Activated CD4-positive, alpha-beta memory T cell treated with anti-CD3 and anti-CD28 coated beads for 36 hours (primary cell): ENCODE data around the gene CSNK1G2. TPM values are rescaled to one million over a fixed set of nuclear protein-coding genes. Genes with fewer than 3 reads are reported as not detected.

Experiments used
- CTCF ChIA-PET: fragments of 350-600 bp; sonication (Branson Sonifier 250); formaldehyde crosslinking; loops from one replicate; lab custom pipeline; 2021; ENCODE audit warnings: antibody characterized with exemption, inconsistent platforms; lab: Charles Lee
- POLR2A ChIA-PET: fragments of 350-600 bp; sonication (Branson Sonifier 250); formaldehyde crosslinking; loops from one replicate; lab custom pipeline; 2021; ENCODE audit warnings: antibody characterized with exemption; lab: Charles Lee
- DNase-seq: peaks from one replicate; pipeline ENCODE4 v3.0.0-alpha.2; 2020
- H3K27ac Mint-ChIP-seq: one replicate; pipeline ENCODE4 v1.8.0; 2021; ENCODE audit warnings: mixed read lengths
- H3K27me3 Mint-ChIP-seq: one replicate; pipeline ENCODE4 v1.8.0; 2021; ENCODE audit warnings: mixed read lengths
- H3K36me3 Mint-ChIP-seq: one replicate; pipeline ENCODE4 v1.8.0; 2021; ENCODE audit warnings: mixed read lengths
- H3K4me1 Mint-ChIP-seq: one replicate; pipeline ENCODE4 v1.8.0; 2021; ENCODE audit warnings: low read depth, mixed read lengths
- H3K4me3 Mint-ChIP-seq: one replicate; pipeline ENCODE4 v1.8.0; 2021; ENCODE audit warnings: mild to moderate bottlenecking, mixed read lengths
- H3K9me3 Mint-ChIP-seq: one replicate; pipeline ENCODE4 v1.8.0; 2021; ENCODE audit warnings: mixed read lengths
- intact Hi-C: fragments of 100-400 bp; cut with micrococcal nuclease; formaldehyde crosslinking; loops from one replicate; pipeline ENCODE4 v1.15.1; 2023
- total RNA-seq, 2 experiments: library from RNA; stranded (reverse); gene quantifications; one replicate each; pipeline ENCODE4 v1.2.3, GENCODE V29; 2021

The CSNK1G2 gene
- total RNA-seq, 2 experiments from 2014 or later: 63.7 to 66.2 TPM

DNA sequence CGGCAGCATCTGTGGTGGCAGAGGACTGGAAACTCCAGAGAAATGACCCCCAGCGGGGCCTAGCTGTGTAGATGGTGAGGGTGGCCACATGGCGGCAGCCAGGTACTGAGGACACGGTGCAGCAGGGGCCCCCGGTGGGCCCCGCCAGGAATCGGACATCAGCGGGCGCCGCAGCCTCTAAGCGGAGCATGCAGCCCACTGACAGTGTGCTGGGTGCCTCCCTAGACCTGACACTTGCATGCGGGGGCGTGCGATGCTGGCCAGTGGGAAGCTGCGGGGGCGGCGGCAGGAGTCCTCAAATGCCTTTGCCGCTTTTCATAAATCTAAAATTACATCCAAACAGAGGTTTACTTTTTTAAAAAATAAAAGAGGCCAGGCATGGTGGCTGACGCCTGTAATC is 19.6 kb upstream of the CSNK1G2 start:
- CTCF ChIA-PET: interaction anchor here (1.4 kb wide), 1 partner anchor 83 kb away, joined by 3 read pairs; no protein-coding TSS in a partner anchor
- POLR2A ChIA-PET: no interaction called here
- Mint-ChIP-seq H3K27ac (no peak overlapping the region), H3K4me1 (peaks cover 23% of the 10 kb centered on the region), H3K9me3 (no peaks in the 10 kb centered on the region), H3K36me3 (peaks cover 10% of the 10 kb centered on the region), H3K27me3 (no peaks in the 10 kb centered on the region), H3K4me3 (no peak overlapping the region)
- intact Hi-C loops: no loop called here
- no peak for DNase-seq

DNA sequence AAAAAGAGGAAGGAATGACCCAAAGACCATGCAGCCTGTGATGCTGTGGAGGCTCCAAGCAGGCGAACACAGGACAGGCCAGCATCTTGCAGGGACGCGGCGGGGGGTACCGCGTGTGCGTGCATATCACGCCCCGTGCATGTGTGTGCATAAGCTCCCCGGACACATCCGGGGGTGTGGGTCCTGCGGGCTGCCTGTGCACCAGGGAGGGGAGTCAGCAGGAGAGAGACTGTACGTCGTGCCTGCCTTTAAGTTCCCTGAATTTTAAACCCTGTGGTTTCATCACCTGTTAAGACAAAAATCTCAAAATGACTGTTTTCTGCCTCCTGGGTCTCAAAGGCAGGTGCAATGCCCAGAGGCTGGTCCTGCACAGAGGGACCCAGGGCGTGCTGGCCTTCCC is 19.1 kb upstream of the CSNK1G2 start:
- H3K9me3 Mint-ChIP-seq: no peaks in the 10 kb centered on the region
- peak; percentile 38 for DNase-seq
- no peak overlapping the region for H3K4me3 Mint-ChIP-seq
- ChIA-PET POLR2A (no interaction called here), CTCF (interaction anchor here (1.4 kb wide), 1 partner anchor 84 kb away, joined by 3 read pairs; no protein-coding TSS in a partner anchor)
- H3K27me3 Mint-ChIP-seq: no peaks in the 10 kb centered on the region
- H3K27ac Mint-ChIP-seq: no peak overlapping the region
- peaks cover 23% of the 10 kb centered on the region for H3K4me1 Mint-ChIP-seq
- intact Hi-C loops: no loop called here
- H3K36me3 Mint-ChIP-seq: peaks cover 10% of the 10 kb centered on the region

DNA sequence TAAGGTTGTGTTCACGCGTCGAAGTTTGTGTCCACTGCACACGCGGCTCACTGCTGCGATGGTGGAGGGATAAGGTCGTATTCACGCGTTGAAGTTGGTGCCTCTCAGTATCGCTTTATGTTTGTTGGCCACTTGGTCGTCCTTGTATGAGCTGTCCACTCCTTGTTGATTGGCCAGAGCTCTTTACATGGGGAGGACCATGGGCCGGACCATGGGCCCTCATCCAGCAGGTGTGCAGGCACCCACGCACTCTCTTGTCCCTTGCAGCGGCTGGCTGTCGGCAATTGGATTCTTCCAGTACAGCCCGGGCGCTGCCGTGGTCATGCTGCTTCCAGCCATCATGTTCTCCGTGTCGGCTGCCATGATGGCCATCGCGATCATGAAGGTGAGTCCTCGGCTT is 18.2 kb upstream of the CSNK1G2 start:
- Mint-ChIP-seq H3K27me3 (no peaks in the 10 kb centered on the region), H3K4me3 (no peak overlapping the region), H3K27ac (peak overlapping the region; percentile 76), H3K4me1 (peaks cover 26% of the 10 kb centered on the region), H3K36me3 (peaks cover 10% of the 10 kb centered on the region), H3K9me3 (no peaks in the 10 kb centered on the region)
- DNase-seq: no peak
- ChIA-PET POLR2A (no interaction called here), CTCF (interaction anchor here (0.7 to 1.6 kb wide), 8 partner anchors 14 to 147 kb away, joined by 3 to 5 read pairs (median 4); no protein-coding TSS in a partner anchor)
- intact Hi-C loops: no loop called here

DNA sequence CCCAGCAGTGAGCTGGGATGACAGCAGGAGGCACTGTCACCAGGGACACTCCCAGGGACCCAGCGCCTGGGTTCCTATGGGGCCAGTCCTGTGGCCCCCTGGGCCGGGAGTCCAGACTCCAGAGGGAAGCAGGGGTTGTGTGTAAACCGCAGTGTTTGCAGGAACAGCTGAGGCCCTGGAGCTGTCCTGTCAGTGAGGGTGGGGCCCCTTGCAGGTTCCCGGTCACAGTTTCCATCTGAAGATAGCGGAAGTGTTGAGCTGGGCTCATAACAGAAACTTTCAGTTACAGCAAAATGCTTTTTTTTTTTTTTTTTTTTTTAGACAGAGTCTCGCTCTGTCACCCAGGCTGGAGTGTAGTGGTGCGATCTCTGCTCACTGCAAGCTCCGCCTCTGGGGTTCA is 17.7 kb upstream of the CSNK1G2 start:
- Mint-ChIP-seq H3K36me3 (peaks cover 10% of the 10 kb centered on the region), H3K27me3 (no peaks in the 10 kb centered on the region), H3K4me1 (peaks cover 28% of the 10 kb centered on the region), H3K4me3 (no peak overlapping the region), H3K27ac (peak overlapping the region; percentile 76), H3K9me3 (no peaks in the 10 kb centered on the region)
- intact Hi-C loops: no loop called here
- peak; percentile 83 for DNase-seq
- ChIA-PET CTCF (interaction anchor here (0.5 to 1.6 kb wide), 9 partner anchors 14 to 147 kb away, joined by 3 to 5 read pairs (median 4); partner anchors contain the start of genes ADAT3 and SCAMP4), POLR2A (no interaction called here)

DNA sequence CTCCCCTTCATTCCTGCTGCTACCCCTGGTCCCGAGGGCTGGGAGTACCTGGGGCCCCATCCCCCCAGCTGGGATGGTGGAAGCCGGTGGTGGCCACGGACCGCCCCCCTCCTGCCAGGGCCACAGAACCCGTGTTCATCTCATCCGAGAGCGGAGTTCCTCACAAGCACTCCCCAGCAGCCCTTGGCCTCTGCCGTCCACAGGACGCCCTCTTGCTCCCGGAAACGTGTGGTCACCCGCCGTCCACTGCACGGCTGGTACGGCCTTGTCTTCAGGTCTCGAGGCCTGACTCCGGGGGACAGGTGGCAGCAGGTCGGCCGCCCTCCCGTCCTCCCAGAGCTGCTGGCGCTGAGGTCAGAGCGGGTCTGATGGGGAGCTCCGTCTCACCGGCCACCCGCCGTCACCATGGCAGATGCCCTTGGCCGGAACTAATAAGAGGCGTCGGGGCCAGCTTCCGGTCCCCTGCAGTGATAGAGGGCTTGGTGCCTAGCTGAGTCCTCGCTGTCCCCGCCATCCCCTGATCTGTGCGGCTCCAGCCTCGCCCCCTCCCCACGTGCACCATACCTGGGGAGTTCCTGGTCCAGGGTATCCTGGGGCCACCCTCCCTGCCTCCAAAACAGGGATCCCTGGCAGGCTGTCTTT is 16.5 kb upstream of the CSNK1G2 start:
- ChIA-PET CTCF (interaction anchor here (1.6 kb wide), 1 partner anchor 18 kb away, joined by 4 read pairs; no protein-coding TSS in a partner anchor), POLR2A (no interaction called here)
- Mint-ChIP-seq H3K4me1 (peaks cover 33% of the 10 kb centered on the region), H3K4me3 (no peak overlapping the region), H3K36me3 (peaks cover 7% of the 10 kb centered on the region), H3K9me3 (no peaks in the 10 kb centered on the region), H3K27me3 (no peaks in the 10 kb centered on the region), H3K27ac (no peak overlapping the region)
- intact Hi-C loops: no loop called here
- DNase-seq: no peak

DNA sequence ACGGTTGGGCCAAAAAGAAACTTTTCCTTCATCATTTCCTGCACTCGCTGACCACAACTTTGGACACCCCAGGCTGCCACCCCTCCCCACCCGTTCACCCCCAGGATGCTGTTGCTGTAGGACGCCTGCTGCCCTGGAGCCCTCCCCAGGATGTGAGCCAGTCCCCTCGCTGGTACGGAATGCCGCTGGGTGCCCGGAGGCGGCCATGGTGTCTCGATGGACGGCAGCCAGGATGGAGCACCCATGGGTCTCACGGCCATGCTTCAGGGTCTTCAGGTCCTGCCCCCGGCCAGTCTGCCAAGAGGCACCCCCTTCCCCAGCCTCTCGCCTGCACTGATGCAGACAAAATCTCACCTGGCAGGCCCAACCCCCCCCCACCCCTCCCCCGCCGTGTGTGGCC is 15.4 kb upstream of the CSNK1G2 start:
- no peak for DNase-seq
- CTCF ChIA-PET: no interaction called here
- peaks cover 7% of the 10 kb centered on the region for H3K36me3 Mint-ChIP-seq
- no peak overlapping the region for H3K27ac Mint-ChIP-seq
- POLR2A ChIA-PET: no interaction called here
- peaks cover 39% of the 10 kb centered on the region for H3K4me1 Mint-ChIP-seq
- intact Hi-C loops: loop anchor here (5.0 kb wide), 1 partner anchor 92 kb away; the partner anchor contains the start of gene BTBD2
- H3K9me3 Mint-ChIP-seq: no peaks in the 10 kb centered on the region
- no peak overlapping the region for H3K4me3 Mint-ChIP-seq
- H3K27me3 Mint-ChIP-seq: no peaks in the 10 kb centered on the region

DNA sequence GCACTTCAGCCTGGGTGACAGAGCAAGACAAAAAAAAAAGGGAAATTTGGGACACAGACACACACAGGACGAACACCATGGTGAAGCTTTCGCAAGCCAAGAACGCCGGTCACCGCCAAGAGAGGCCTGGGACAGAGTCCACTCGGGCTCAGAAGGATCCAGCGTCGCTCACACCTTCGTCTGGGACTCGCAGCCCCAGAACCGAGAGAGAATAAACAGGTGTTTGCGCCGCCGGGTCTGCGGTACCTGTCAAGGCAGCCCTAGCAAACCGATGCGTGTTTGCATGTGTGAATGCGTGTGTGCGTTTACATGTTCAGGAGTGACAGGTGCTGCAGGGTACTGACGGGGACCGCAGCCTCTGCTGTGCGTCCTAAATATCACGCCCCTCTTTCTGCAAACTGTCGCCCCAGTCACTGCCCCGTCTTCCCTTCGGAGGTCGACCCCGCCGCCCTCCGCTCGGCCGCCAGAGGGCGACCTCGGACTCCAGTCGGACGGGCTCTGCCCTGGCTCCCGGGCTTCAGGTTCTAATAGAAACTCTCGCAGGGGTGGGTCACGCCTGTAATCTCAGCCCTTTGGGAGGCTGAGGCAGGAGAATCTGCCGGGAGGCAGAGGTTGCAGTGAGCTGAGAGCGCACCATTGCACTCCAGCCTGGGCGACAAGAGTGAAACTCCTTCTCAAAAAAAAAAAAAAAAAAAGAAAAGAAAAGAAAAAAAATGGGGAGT is 11.8 kb upstream of the CSNK1G2 start:
- Mint-ChIP-seq H3K27ac (no peak overlapping the region), H3K4me3 (peak overlapping the region; percentile 68), H3K36me3 (peaks cover 8% of the 10 kb centered on the region), H3K4me1 (peaks cover 16% of the 10 kb centered on the region), H3K9me3 (peaks cover 11% of the 10 kb centered on the region), H3K27me3 (no peaks in the 10 kb centered on the region)
- POLR2A ChIA-PET: interaction anchor here (1.2 kb wide), 1 partner anchor 33 kb away, joined by 4 read pairs; no protein-coding TSS in a partner anchor
- intact Hi-C loops: loop anchor here (5.0 kb wide), 1 partner anchor 88 kb away; the partner anchor contains the start of gene BTBD2
- DNase-seq: peak; percentile 84
- CTCF ChIA-PET: interaction anchor here (0.6 to 3.2 kb wide), 19 partner anchors 9 to 543 kb away, joined by 3 to 19 read pairs (median 4); partner anchors contain the start of genes ADAT3, AP3D1 and SCAMP4

DNA sequence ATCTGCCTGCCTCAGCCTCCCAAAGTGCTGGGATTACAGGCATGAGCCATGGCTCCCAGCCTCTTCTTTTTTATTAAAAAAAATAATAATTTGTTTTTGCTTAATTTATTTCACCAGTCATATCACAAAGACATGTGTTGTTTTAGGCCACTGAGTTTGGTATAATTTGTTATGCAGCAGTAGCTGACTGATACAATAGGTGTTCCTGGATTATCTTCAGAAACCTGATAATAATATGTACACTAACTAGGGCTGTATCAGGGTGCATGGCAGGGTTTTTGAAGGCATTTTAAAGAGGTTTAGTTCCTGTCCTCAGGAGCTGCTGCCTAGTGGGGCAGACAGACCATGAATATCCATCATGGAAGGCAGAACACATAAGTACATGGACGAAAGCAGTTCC is 9.5 kb upstream of the CSNK1G2 start:
- peaks cover 19% of the 10 kb centered on the region for H3K4me1 Mint-ChIP-seq
- POLR2A ChIA-PET: no interaction called here

DNA sequence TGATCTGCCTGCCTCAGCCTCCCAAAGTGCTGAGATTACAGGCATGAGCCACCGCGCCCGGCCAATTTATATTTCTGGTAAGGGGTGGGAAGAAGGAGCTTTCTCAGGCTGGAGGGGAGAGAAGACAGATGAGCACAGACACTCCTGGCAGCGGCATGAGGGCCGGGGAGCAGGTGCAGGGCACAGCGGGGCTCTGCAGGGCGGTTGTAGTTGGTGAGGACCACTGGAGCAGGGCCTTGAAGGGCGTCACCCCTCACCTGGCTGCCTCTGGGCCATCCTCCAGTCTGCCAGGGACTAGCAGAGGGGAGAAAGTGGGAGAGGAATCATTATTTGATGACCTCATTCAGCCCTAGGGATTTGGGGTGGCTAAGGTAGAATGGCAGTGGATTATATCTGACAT is 8.6 kb upstream of the CSNK1G2 start:
- no peak overlapping the region for H3K27ac Mint-ChIP-seq
- intact Hi-C loops: no loop called here
- ChIA-PET CTCF (interaction anchor here (1.1 kb wide), 1 partner anchor 27 kb away, joined by 3 read pairs; the partner anchor contains the start of genes ADAT3 and SCAMP4), POLR2A (no interaction called here)
- no peak for DNase-seq
- H3K27me3 Mint-ChIP-seq: no peaks in the 10 kb centered on the region
- no peak overlapping the region for H3K4me3 Mint-ChIP-seq
- H3K4me1 Mint-ChIP-seq: peaks cover 19% of the 10 kb centered on the region
- peaks cover 17% of the 10 kb centered on the region for H3K9me3 Mint-ChIP-seq
- H3K36me3 Mint-ChIP-seq: peaks cover 4% of the 10 kb centered on the region

More for the DNA sequence above, 9.5 kb upstream of the CSNK1G2 start:
- no peak for DNase-seq
- CTCF ChIA-PET: interaction anchor here (1.1 kb wide), 2 partner anchors 26 to 33 kb away, joined by 3 read pairs; partner anchors contain the start of genes ADAT3 and SCAMP4
- intact Hi-C loops: no loop called here
- Mint-ChIP-seq H3K27me3 (no peaks in the 10 kb centered on the region), H3K27ac (no peak overlapping the region), H3K36me3 (peaks cover 4% of the 10 kb centered on the region), H3K9me3 (peaks cover 17% of the 10 kb centered on the region), H3K4me3 (no peak overlapping the region)

DNA sequence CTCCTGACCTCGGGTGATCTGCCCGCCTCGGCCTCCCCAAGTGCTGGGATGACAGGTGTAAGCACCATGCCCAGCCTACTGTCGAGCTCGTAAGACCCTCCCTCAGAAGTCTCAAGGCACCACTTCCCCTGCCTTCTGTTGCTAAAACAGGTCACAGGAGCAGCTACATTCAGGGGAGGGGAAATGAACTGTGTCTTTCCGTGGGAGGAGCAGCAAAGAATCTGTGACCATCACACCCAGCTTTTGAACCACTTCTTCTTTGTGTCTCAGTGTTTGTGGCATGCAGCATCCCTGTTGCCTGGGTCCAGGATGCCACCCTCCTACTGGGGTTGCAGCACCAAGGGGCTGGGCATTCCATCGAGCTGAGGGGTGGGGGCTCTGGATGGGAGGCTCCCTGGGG is 7.7 kb upstream of the CSNK1G2 start:
- peaks cover 13% of the 10 kb centered on the region for H3K4me1 Mint-ChIP-seq
- H3K4me3 Mint-ChIP-seq: no peak overlapping the region
- H3K27ac Mint-ChIP-seq: no peak overlapping the region
- POLR2A ChIA-PET: no interaction called here
- H3K36me3 Mint-ChIP-seq: peaks cover 4% of the 10 kb centered on the region
- intact Hi-C loops: no loop called here
- H3K27me3 Mint-ChIP-seq: no peaks in the 10 kb centered on the region
- CTCF ChIA-PET: no interaction called here
- no peak for DNase-seq
- H3K9me3 Mint-ChIP-seq: peaks cover 17% of the 10 kb centered on the region

DNA sequence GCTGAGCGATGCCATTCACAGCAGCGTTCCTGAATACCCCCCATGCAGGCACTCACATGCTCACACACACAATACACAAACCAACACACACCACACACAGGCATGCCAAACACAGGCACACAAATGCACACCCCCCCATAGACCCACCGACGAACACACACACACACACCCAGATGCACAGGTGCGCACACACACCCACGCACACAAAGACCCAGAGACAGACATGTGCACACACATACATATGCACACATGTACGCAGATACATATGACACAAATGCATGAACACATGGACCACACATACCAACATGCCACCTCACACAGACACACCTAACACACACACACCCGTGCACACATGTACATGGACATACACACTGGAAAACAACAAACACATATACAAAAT is 7.0 kb upstream of the CSNK1G2 start:
- H3K27me3 Mint-ChIP-seq: no peaks in the 10 kb centered on the region
- H3K27ac Mint-ChIP-seq: no peak overlapping the region
- H3K4me3 Mint-ChIP-seq: no peak overlapping the region
- H3K4me1 Mint-ChIP-seq: peaks cover 11% of the 10 kb centered on the region
- ChIA-PET POLR2A (no interaction called here), CTCF (no interaction called here)
- intact Hi-C loops: no loop called here
- DNase-seq: no peak
- H3K36me3 Mint-ChIP-seq: peaks cover 4% of the 10 kb centered on the region
- peaks cover 17% of the 10 kb centered on the region for H3K9me3 Mint-ChIP-seq
